Measurements from ENCODE around the gene ADAMTS16. TPM values are rescaled to one million over a fixed set of nuclear protein-coding genes. Genes with fewer than 3 reads are reported as not detected.

ADAMTS16 gene
- total and polyA plus RNA-seq, 2 experiments from 2014 or later = 2.8 to 15.4 TPM

DNA sequence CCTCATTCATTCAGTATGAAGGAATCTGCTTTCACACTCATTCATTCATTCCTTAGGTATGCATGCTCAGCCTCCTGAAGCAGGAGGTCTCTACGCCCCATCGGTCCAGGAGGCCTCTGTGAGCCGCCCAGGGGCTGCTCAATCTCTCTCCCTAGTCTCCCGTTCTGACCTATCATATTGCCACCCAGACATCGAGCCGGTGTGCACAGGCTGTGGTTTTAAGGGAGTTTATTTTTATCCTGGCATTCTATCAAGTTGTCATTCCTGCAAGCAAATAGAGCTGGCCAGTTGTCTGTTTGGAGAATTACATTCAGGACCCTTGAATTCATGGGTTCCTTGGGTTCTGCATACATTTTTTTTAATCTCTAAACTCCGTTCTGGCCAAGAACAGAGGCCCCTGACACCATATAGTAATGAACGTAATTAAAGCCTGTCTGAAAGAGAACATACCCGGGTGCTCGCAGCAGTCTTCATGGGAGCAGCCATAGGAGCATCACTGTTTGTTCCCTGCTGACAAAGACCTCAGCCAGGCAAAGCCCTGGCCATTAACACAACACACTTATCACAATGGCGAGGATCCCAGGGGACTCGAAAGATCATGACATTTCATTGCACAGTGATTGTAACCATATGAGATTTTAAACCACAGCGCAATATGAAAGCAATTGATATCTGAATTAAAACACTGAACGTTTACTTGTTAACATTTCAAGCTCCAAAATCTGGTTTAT lies 80.9 kb downstream of the ADAMTS16 start (continued):
- TF ChIP-seq, protein P1, sequence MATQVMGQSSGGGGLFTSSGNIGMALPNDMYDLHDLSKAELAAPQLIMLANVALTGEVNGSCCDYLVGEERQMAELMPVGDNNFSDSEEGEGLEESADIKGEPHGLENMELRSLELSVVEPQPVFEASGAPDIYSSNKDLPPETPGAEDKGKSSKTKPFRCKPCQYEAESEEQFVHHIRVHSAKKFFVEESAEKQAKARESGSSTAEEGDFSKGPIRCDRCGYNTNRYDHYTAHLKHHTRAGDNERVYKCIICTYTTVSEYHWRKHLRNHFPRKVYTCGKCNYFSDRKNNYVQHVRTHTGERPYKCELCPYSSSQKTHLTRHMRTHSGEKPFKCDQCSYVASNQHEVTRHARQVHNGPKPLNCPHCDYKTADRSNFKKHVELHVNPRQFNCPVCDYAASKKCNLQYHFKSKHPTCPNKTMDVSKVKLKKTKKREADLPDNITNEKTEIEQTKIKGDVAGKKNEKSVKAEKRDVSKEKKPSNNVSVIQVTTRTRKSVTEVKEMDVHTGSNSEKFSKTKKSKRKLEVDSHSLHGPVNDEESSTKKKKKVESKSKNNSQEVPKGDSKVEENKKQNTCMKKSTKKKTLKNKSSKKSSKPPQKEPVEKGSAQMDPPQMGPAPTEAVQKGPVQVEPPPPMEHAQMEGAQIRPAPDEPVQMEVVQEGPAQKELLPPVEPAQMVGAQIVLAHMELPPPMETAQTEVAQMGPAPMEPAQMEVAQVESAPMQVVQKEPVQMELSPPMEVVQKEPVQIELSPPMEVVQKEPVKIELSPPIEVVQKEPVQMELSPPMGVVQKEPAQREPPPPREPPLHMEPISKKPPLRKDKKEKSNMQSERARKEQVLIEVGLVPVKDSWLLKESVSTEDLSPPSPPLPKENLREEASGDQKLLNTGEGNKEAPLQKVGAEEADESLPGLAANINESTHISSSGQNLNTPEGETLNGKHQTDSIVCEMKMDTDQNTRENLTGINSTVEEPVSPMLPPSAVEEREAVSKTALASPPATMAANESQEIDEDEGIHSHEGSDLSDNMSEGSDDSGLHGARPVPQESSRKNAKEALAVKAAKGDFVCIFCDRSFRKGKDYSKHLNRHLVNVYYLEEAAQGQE (IDR thresholded peaks at IDR 0.05; ENCODE audit: unreplicated experiment) = no peak
- no peak for TF ChIP-seq EZH2phosphoT487 (IDR thresholded peaks at IDR 0.05; ENCODE audit: unreplicated experiment)
- no peak for TF ChIP-seq ZNF114 (CRISPR knock-in tag; IDR thresholded peaks at IDR 0.05)

DNA sequence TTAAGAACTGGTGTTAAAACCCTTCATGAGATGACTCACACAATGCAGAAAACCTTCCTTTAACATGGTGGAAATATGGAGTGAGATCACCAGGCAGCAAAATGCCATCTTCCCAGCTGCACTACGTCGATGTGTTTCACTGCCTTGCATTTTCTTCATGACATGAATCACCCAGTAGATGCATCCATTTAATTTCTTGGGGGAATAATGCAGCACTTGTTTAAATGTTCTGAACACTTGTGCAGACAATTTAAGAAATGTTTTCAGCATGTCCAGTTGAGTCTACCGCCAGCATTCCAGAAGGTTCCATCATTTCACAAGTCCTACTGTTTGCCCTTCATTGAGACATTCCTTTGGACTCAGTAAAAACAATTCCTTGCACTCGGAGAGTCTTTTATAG lies 81.6 kb downstream of the ADAMTS16 start:
- peaks cover 2% of the 10 kb centered on the region for H3K27me3 Mint-ChIP-seq (ENCODE audit: insufficient read depth, low read depth, poor library complexity)
- H3K9me3 Mint-ChIP-seq = no peaks in the 10 kb centered on the region; the same call in 2 of the 3 replicates
- Histone ChIP-seq H2AFZ (no peak overlapping the region), H3K4me2 (no peak overlapping the region), H3K36me3 (ENCODE audit: insufficient read depth) (no peaks in the 10 kb centered on the region), H3K27me3 (ENCODE audit: insufficient read depth) (no peaks in the 10 kb centered on the region), H3K9me2 (ENCODE audit: insufficient read depth) (no peaks in the 10 kb centered on the region; the same call in 1 of the 2 replicates), H3F3A (replicated peaks; ENCODE audit: low read depth) (no peaks in the 10 kb centered on the region), H3K27ac (ENCODE audit: low read depth) (no peak overlapping the region), H4K20me1 (replicated peaks; ENCODE audit: insufficient read depth) (no peaks in the 10 kb centered on the region), H3K79me2 (replicated peaks; ENCODE audit: insufficient read depth) (no peaks in the 10 kb centered on the region), H3K4me1 (ENCODE audit: insufficient read depth) (peaks cover 8% of the 10 kb centered on the region; the same call in 1 of the 2 replicates), H3K4me3 (no peak overlapping the region)
- peaks cover 12% of the 10 kb centered on the region; the same call in 2 of the 3 replicates for H3K36me3 Mint-ChIP-seq (ENCODE audit: low read depth)
- ATAC-seq = no peak
- H3K4me3 Mint-ChIP-seq = no peak overlapping the region
- no peak overlapping the region for H3K27ac Mint-ChIP-seq
- DNase-seq (ENCODE audit: low spot score) = no peak
- H3K4me1 Mint-ChIP-seq = no peaks in the 10 kb centered on the region; the same call in 2 of the 3 replicates
- TF ChIP-seq, protein P2, sequence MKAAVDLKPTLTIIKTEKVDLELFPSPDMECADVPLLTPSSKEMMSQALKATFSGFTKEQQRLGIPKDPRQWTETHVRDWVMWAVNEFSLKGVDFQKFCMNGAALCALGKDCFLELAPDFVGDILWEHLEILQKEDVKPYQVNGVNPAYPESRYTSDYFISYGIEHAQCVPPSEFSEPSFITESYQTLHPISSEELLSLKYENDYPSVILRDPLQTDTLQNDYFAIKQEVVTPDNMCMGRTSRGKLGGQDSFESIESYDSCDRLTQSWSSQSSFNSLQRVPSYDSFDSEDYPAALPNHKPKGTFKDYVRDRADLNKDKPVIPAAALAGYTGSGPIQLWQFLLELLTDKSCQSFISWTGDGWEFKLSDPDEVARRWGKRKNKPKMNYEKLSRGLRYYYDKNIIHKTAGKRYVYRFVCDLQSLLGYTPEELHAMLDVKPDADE (IDR thresholded peaks at IDR 0.05) = no peak
- TF ChIP-seq EZH2 (IDR thresholded peaks at IDR 0.05; ENCODE audit: low read depth, unreplicated experiment) (no peak), ZNF331 (CRISPR knock-in tag; IDR thresholded peaks at IDR 0.05; ENCODE audit: low read depth) (no peak), POLR2AphosphoS5 (IDR thresholded peaks at IDR 0.05; ENCODE audit: low read depth) (no peak), JUNB (IDR thresholded peaks at IDR 0.05; ENCODE audit: unreplicated experiment) (no peak), EZH2phosphoT487 (IDR thresholded peaks at IDR 0.05; ENCODE audit: unreplicated experiment) (no peak), STAT1 (IDR thresholded peaks at IDR 0.05; ENCODE audit: unreplicated experiment) (no peak), ZNF114 (CRISPR knock-in tag; IDR thresholded peaks at IDR 0.05) (no peak), NANOG (IDR thresholded peaks at IDR 0.05; ENCODE audit: borderline replicate concordance) (no peak)
- TF ChIP-seq, protein P3, sequence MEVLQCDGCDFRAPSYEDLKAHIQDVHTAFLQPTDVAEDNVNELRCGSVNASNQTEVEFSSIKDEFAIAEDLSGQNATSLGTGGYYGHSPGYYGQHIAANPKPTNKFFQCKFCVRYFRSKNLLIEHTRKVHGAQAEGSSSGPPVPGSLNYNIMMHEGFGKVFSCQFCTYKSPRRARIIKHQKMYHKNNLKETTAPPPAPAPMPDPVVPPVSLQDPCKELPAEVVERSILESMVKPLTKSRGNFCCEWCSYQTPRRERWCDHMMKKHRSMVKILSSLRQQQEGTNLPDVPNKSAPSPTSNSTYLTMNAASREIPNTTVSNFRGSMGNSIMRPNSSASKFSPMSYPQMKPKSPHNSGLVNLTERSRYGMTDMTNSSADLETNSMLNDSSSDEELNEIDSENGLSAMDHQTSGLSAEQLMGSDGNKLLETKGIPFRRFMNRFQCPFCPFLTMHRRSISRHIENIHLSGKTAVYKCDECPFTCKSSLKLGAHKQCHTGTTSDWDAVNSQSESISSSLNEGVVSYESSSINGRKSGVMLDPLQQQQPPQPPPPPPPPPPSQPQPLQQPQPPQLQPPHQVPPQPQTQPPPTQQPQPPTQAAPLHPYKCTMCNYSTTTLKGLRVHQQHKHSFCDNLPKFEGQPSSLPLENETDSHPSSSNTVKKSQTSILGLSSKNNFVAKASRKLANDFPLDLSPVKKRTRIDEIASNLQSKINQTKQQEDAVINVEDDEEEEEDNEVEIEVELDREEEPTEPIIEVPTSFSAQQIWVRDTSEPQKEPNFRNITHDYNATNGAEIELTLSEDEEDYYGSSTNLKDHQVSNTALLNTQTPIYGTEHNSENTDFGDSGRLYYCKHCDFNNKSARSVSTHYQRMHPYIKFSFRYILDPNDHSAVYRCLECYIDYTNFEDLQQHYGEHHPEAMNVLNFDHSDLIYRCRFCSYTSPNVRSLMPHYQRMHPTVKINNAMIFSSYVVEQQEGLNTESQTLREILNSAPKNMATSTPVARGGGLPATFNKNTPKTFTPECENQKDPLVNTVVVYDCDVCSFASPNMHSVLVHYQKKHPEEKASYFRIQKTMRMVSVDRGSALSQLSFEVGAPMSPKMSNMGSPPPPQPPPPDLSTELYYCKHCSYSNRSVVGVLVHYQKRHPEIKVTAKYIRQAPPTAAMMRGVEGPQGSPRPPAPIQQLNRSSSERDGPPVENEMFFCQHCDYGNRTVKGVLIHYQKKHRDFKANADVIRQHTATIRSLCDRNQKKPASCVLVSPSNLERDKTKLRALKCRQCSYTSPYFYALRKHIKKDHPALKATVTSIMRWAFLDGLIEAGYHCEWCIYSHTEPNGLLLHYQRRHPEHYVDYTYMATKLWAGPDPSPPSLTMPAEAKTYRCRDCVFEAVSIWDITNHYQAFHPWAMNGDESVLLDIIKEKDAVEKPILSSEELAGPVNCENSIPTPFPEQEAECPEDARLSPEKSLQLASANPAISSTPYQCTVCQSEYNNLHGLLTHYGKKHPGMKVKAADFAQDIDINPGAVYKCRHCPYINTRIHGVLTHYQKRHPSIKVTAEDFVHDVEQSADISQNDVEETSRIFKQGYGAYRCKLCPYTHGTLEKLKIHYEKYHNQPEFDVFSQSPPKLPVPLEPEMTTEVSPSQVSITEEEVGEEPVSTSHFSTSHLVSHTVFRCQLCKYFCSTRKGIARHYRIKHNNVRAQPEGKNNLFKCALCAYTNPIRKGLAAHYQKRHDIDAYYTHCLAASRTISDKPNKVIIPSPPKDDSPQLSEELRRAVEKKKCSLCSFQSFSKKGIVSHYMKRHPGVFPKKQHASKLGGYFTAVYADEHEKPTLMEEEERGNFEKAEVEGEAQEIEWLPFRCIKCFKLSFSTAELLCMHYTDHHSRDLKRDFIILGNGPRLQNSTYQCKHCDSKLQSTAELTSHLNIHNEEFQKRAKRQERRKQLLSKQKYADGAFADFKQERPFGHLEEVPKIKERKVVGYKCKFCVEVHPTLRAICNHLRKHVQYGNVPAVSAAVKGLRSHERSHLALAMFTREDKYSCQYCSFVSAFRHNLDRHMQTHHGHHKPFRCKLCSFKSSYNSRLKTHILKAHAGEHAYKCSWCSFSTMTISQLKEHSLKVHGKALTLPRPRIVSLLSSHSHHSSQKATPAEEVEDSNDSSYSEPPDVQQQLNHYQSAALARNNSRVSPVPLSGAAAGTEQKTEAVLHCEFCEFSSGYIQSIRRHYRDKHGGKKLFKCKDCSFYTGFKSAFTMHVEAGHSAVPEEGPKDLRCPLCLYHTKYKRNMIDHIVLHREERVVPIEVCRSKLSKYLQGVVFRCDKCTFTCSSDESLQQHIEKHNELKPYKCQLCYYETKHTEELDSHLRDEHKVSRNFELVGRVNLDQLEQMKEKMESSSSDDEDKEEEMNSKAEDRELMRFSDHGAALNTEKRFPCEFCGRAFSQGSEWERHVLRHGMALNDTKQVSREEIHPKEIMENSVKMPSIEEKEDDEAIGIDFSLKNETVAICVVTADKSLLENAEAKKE (CRISPR knock-in tag; IDR thresholded peaks at IDR 0.05) = no peak
- TF ChIP-seq, protein P4, sequence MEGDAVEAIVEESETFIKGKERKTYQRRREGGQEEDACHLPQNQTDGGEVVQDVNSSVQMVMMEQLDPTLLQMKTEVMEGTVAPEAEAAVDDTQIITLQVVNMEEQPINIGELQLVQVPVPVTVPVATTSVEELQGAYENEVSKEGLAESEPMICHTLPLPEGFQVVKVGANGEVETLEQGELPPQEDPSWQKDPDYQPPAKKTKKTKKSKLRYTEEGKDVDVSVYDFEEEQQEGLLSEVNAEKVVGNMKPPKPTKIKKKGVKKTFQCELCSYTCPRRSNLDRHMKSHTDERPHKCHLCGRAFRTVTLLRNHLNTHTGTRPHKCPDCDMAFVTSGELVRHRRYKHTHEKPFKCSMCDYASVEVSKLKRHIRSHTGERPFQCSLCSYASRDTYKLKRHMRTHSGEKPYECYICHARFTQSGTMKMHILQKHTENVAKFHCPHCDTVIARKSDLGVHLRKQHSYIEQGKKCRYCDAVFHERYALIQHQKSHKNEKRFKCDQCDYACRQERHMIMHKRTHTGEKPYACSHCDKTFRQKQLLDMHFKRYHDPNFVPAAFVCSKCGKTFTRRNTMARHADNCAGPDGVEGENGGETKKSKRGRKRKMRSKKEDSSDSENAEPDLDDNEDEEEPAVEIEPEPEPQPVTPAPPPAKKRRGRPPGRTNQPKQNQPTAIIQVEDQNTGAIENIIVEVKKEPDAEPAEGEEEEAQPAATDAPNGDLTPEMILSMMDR (conservative IDR thresholded peaks at IDR 0.05; ENCODE audit: low read depth in 2 of 2) = no peak
